ENCODE measurements around the gene BASP1. TPM values are rescaled to one million over a fixed set of nuclear protein-coding genes. Genes with fewer than 3 reads are reported as not detected.

The BASP1 gene
- total RNA-seq, 1 experiment from 2014 or later, result 0.34 TPM

DNA sequence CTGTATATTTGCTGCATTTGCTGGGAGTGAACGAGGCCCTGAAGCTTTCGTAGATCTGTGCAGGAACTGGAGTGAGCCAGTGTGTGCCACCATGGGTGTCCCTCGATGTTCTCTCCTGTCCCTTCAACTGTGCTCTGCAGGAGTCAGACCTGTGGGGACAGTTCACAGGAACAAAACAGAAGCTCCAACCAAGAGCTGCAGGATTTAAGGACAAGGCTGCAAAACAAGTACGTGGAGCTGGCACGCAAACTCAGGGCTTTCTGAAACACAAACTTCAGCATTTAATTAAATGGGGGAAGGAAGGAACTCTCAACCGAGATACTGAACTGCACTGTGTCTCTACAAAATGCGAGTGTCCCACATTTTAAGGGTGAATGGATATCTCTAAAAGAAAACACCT lies 24.2 kb downstream of the BASP1 start:
- DNase-seq (ENCODE audit: low read depth, low spot score) (no peak), ATAC-seq (no peak)
- Histone ChIP-seq H3K9me2 (ENCODE audit: insufficient read depth) (no peaks in the 10 kb centered on the region), H3K36me3 (ENCODE audit: control insufficient read depth in 1 of 2, insufficient read depth in 2 of 2, low read length in 2 of 2) (no peaks in the 10 kb centered on the region), H3K27ac (ENCODE audit: low read depth, low read length) (no peak overlapping the region), H3K9ac (ENCODE audit: low read length) (no peak overlapping the region), H3K4me3 (replicated peaks in 1 of 2; ENCODE audit: low read depth in 1 of 2, low read length in 2 of 2) (no peak overlapping the region), H3K27me3 (ENCODE audit: insufficient read depth, low read length) (no peaks in the 10 kb centered on the region), H3K4me2 (ENCODE audit: low read length) (no peak overlapping the region), H2AFZ (ENCODE audit: low read depth, low read length, poor library complexity, severe bottlenecking) (no peak overlapping the region), H3K9me3 (ENCODE audit: control insufficient read depth in 1 of 2, insufficient read depth in 1 of 2, low read depth in 1 of 2, low read length in 2 of 2) (no peaks in the 10 kb centered on the region), H4K20me1 (ENCODE audit: insufficient read depth) (no peaks in the 10 kb centered on the region), H3K79me2 (ENCODE audit: insufficient read depth, low read length) (no peaks in the 10 kb centered on the region), H3K4me1 (ENCODE audit: control insufficient read depth in 1 of 2, insufficient read depth in 2 of 2, low read length in 2 of 2) (no peaks in the 10 kb centered on the region)
- no TSS peak for BruUV-seq (replicated peaks)
- TF ChIP-seq RAD21 (IDR thresholded peaks at IDR 0.05; ENCODE audit: low read depth) (no peak), ZNF274 (IDR thresholded peaks at IDR 0.05; ENCODE audit: low read depth, low read length) (no peak), TCF7L2 (IDR thresholded peaks at IDR 0.05; ENCODE audit: borderline replicate concordance, extremely low read depth, insufficient read depth, insufficient read length) (no peak), YY1 (IDR thresholded peaks at IDR 0.05; ENCODE audit: extremely low read depth, insufficient replicate concordance, low read depth, low read length) (no peak), CEBPB (IDR thresholded peaks at IDR 0.05; ENCODE audit: low read depth) (no peak), REST (IDR thresholded peaks at IDR 0.05; ENCODE audit: low read depth) (no peak), POLR2A (IDR thresholded peaks at IDR 0.05; ENCODE audit: borderline replicate concordance, extremely low read depth, insufficient read depth, insufficient read length) (no peak), CBX3 (IDR thresholded peaks at IDR 0.05; ENCODE audit: low read depth) (no peak), ZFX (IDR thresholded peaks at IDR 0.05) (no peak), EZH2 (IDR thresholded peaks at IDR 0.05) (no peak), ELF1 (IDR thresholded peaks at IDR 0.05; ENCODE audit: borderline replicate concordance, low read depth) (no peak)
- POLR2A ChIA-PET, result no interaction called here
- RAD21 ChIA-PET (ENCODE audit: low non-redundant PET in 1 of 2, low total read pairs in 2 of 2, uncharacterized antibody in 2 of 2, unreplicated experiment in 2 of 2), result no interaction called here
- intact Hi-C loops (cut with micrococcal nuclease), result no loop called here
- CTCF ChIA-PET, result no interaction called here
